Transverse colon (tissue), 3 donors: ENCODE measurements around the gene ARHGAP22.

Source experiments
- EP300 ChIP-seq: sonication (generic); formaldehyde crosslinking; IDR thresholded peaks from one replicate; pipeline ENCODE4 v1.6.1; 2017; ENCODE audit warnings: antibody characterized with exemption, low read depth
- TF ChIP-seq, protein P1 (sequence below), 5 experiments: fragments of 200-600 bp in 3 of 5; fragments of 450-650 bp in 2 of 5; sonication (generic) in 3 of 5; IDR thresholded peaks; 1 replicate in 2 of 5; 2 replicates in 3 of 5; pipeline ENCODE4 v1.5.1; 2016 to 2017; ENCODE audit warnings: antibody characterized with exemption in 5 of 5, inconsistent platforms in 3 of 5, mild to moderate bottlenecking in 2 of 5, moderate library complexity in 1 of 5

GRCh38 chr10:48589266-48589665, 15.6 kb downstream of the ARHGAP22 start:
- TF ChIP-seq, protein P1, sequence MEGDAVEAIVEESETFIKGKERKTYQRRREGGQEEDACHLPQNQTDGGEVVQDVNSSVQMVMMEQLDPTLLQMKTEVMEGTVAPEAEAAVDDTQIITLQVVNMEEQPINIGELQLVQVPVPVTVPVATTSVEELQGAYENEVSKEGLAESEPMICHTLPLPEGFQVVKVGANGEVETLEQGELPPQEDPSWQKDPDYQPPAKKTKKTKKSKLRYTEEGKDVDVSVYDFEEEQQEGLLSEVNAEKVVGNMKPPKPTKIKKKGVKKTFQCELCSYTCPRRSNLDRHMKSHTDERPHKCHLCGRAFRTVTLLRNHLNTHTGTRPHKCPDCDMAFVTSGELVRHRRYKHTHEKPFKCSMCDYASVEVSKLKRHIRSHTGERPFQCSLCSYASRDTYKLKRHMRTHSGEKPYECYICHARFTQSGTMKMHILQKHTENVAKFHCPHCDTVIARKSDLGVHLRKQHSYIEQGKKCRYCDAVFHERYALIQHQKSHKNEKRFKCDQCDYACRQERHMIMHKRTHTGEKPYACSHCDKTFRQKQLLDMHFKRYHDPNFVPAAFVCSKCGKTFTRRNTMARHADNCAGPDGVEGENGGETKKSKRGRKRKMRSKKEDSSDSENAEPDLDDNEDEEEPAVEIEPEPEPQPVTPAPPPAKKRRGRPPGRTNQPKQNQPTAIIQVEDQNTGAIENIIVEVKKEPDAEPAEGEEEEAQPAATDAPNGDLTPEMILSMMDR (IDR thresholded peaks at IDR 0.05), result no peak
- no peak for TF ChIP-seq EP300
